IMR-90 (cell line): ENCODE results near the gene CD1B.

Experiments used
- BHLHE40 ChIP-seq: fragments of 150-350 bp; IDR thresholded peaks from 2 replicates; pipeline ENCODE4 v1.6.1; 2016; ENCODE audit warnings: mild to moderate bottlenecking, low read depth, low read length
- CEBPB ChIP-seq: IDR thresholded peaks from 2 replicates; pipeline ENCODE4 v1.6.1; 2012; ENCODE audit warnings: low read depth, low read length, improper control_type of control experiment
- CHD1 ChIP-seq: IDR thresholded peaks from 2 replicates; pipeline ENCODE4 v1.6.1; 2012; ENCODE audit warnings: low read depth, low read length, improper control_type of control experiment
- FOS ChIP-seq: fragments of 150-350 bp; IDR thresholded peaks from 2 replicates; pipeline ENCODE4 v1.6.1; 2016; ENCODE audit warnings: low read depth, low read length
- POLR2A ChIP-seq: IDR thresholded peaks from 2 replicates; pipeline ENCODE4 v1.6.1; 2012; ENCODE audit warnings: mild to moderate bottlenecking, low read depth, low read length
- RAD21 ChIP-seq: IDR thresholded peaks from 2 replicates; pipeline ENCODE4 v1.6.1; 2012; ENCODE audit warnings: low read length, improper control_type of control experiment
- RFX5 ChIP-seq: IDR thresholded peaks from 2 replicates; pipeline ENCODE4 v1.8.0; 2012; ENCODE audit warnings: low read depth, mild to moderate bottlenecking, low read length, moderate library complexity
- TF ChIP-seq, protein P1 (sequence below): conservative IDR thresholded peaks from 2 replicates; pipeline ENCODE4 v1.5.1; 2012; ENCODE audit warnings: mild to moderate bottlenecking, low read depth, low read length, improper control_type of control experiment
- TF ChIP-seq, protein P2 (sequence below): fragments of 150-350 bp; IDR thresholded peaks from 2 replicates; pipeline ENCODE4 v1.6.1; 2016; ENCODE audit warnings: low read depth, mild to moderate bottlenecking, low read length, moderate library complexity, borderline replicate concordance

GRCh38 chr1:158362482-158362881 lies 31.2 kb upstream of the CD1B start:
- TF ChIP-seq, protein P1, sequence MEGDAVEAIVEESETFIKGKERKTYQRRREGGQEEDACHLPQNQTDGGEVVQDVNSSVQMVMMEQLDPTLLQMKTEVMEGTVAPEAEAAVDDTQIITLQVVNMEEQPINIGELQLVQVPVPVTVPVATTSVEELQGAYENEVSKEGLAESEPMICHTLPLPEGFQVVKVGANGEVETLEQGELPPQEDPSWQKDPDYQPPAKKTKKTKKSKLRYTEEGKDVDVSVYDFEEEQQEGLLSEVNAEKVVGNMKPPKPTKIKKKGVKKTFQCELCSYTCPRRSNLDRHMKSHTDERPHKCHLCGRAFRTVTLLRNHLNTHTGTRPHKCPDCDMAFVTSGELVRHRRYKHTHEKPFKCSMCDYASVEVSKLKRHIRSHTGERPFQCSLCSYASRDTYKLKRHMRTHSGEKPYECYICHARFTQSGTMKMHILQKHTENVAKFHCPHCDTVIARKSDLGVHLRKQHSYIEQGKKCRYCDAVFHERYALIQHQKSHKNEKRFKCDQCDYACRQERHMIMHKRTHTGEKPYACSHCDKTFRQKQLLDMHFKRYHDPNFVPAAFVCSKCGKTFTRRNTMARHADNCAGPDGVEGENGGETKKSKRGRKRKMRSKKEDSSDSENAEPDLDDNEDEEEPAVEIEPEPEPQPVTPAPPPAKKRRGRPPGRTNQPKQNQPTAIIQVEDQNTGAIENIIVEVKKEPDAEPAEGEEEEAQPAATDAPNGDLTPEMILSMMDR: no peak
- TF ChIP-seq BHLHE40: no peak
- TF ChIP-seq RFX5: no peak
- TF ChIP-seq, protein P2, sequence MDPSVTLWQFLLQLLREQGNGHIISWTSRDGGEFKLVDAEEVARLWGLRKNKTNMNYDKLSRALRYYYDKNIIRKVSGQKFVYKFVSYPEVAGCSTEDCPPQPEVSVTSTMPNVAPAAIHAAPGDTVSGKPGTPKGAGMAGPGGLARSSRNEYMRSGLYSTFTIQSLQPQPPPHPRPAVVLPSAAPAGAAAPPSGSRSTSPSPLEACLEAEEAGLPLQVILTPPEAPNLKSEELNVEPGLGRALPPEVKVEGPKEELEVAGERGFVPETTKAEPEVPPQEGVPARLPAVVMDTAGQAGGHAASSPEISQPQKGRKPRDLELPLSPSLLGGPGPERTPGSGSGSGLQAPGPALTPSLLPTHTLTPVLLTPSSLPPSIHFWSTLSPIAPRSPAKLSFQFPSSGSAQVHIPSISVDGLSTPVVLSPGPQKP: no peak
- TF ChIP-seq RAD21: no peak
- no peak for TF ChIP-seq POLR2A
- TF ChIP-seq CEBPB: no peak
- TF ChIP-seq CHD1: no peak
- no peak for TF ChIP-seq FOS
